HL-60 (cell line): ENCODE results near the gene PAK3.

Source experiments
- GABPA ChIP-seq: IDR thresholded peaks from 2 replicates; pipeline ENCODE4 v1.6.1; 2012; ENCODE audit warnings: low read depth
- POLR2AphosphoS5 ChIP-seq: IDR thresholded peaks from 2 replicates; pipeline ENCODE4 v1.6.1; 2012; ENCODE audit warnings: low read depth
- SPI1 ChIP-seq: IDR thresholded peaks from 2 replicates; pipeline ENCODE4 v1.6.1; 2012; ENCODE audit warnings: low read depth, mild to moderate bottlenecking, borderline replicate concordance
- TF ChIP-seq, protein P1 (sequence below): IDR thresholded peaks from one replicate; pipeline ENCODE4 v1.5.1; 2011; ENCODE audit warnings: low read length, control low read depth, inconsistent platforms; ENCODE audit not compliant: insufficient read depth

DNA sequence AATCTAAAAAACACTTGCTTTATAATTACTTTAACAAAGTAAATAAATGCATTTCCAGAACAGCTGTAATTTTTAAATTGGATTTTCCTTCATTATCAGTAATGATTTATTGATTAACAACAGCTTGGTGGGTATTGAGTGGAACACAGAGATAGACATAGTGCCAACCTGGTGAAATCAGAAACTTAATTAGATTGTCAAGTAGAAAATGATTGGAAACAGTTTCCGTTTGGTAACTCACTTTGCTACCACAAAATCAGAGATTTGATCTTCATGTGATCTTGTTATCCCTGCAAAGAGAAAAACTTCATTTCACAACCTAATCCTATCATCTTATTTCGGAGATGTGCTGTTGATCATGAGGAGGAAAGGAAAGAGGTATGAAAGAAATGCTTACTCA is 103.5 kb downstream of the PAK3 start:
- TF ChIP-seq, protein P1, sequence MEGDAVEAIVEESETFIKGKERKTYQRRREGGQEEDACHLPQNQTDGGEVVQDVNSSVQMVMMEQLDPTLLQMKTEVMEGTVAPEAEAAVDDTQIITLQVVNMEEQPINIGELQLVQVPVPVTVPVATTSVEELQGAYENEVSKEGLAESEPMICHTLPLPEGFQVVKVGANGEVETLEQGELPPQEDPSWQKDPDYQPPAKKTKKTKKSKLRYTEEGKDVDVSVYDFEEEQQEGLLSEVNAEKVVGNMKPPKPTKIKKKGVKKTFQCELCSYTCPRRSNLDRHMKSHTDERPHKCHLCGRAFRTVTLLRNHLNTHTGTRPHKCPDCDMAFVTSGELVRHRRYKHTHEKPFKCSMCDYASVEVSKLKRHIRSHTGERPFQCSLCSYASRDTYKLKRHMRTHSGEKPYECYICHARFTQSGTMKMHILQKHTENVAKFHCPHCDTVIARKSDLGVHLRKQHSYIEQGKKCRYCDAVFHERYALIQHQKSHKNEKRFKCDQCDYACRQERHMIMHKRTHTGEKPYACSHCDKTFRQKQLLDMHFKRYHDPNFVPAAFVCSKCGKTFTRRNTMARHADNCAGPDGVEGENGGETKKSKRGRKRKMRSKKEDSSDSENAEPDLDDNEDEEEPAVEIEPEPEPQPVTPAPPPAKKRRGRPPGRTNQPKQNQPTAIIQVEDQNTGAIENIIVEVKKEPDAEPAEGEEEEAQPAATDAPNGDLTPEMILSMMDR = no peak
- TF ChIP-seq SPI1 (no peak), GABPA (no peak), POLR2AphosphoS5 (no peak)
